ENCODE data around the gene PAPOLB. TPM values are rescaled to one million over a fixed set of nuclear protein-coding genes. Genes with fewer than 3 reads are reported as not detected.

The PAPOLB gene
- total and polyA plus RNA-seq, 2 of the 4 experiments (the other 2 are of a cell fraction), result under 0.01 TPM; not detected in 1

DNA sequence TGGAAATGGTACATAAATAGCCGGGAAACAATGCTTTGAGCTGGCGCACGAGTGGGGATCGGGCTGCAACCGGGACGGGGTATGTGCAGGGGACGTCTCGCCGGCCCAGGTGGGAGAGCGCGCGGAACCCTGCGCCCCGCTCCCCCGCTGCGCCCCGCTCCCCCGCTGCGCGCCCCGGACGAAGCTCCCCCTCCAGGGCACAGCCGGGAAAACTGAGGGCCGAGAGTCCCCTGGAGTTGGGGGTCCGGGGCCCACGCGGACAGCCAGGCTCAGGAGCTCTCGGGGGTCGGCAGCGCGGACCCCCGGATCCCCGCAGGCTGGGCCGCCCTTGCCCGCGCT is 21.2 kb upstream of the PAPOLB start:
- Histone ChIP-seq H3K9me1 (ENCODE audit: insufficient read depth, low read length) (no peaks in the 10 kb centered on the region), H2AK9ac (replicated peaks; ENCODE audit: low read depth, low read length, poor library complexity) (peak overlapping the region; percentile 89), H3K4me1 (ENCODE audit: control insufficient read depth, insufficient read depth, low read length) (peaks cover 2% of the 10 kb centered on the region; the same call in 1 of the 2 replicates), H2BK15ac (ENCODE audit: low read depth, low read length) (no peak overlapping the region), H3K4me3 (ENCODE audit: insufficient read depth, low read depth, low read length) (peak overlapping the region; percentile 53), H2BK120ac (ENCODE audit: low read depth, low read length) (no peak overlapping the region), H3K4me2 (ENCODE audit: low read depth, low read length) (peak overlapping the region; percentile 22; the same call in 1 of the 2 replicates), H3K36me3 (ENCODE audit: control insufficient read depth, insufficient read depth, low read length) (no peaks in the 10 kb centered on the region), H3K4ac (ENCODE audit: low read depth, low read length) (no peak overlapping the region), H2BK20ac (ENCODE audit: low read depth, low read length) (no peak overlapping the region), H3K27me3 (ENCODE audit: control insufficient read depth, insufficient read depth, low read length) (peaks cover 2% of the 10 kb centered on the region), H3K79me1 (ENCODE audit: low read depth in 1 of 2, low read length in 2 of 2) (no peaks in the 10 kb centered on the region), H3K27ac (ENCODE audit: insufficient read depth, low read length) (no peak overlapping the region), H3K9me3 (ENCODE audit: control insufficient read depth, insufficient read depth, low read length) (no peaks in the 10 kb centered on the region), H4K8ac (ENCODE audit: low read depth in 2 of 2, low read length in 2 of 2) (no peak overlapping the region), H4K20me1 (ENCODE audit: insufficient read depth, low read length) (no peaks in the 10 kb centered on the region), H3K9ac (ENCODE audit: low read depth, low read length) (no peak overlapping the region), H3K18ac (ENCODE audit: low read depth, low read length) (no peak overlapping the region), H4K91ac (ENCODE audit: insufficient read depth, low read depth, low read length) (no peak overlapping the region), H2AK5ac (ENCODE audit: low read depth, low read length) (no peak overlapping the region), H3K56ac (ENCODE audit: extremely low read depth, insufficient read depth, low read length) (no peak overlapping the region), H3K14ac (replicated peaks; ENCODE audit: low read depth, low read length) (no peak overlapping the region), H3K23ac (ENCODE audit: low read depth, low read length) (no peak overlapping the region), H2AFZ (replicated peaks; ENCODE audit: low read length, poor library complexity) (peak overlapping the region; percentile 91), H2BK5ac (ENCODE audit: low read depth, low read length, poor library complexity, severe bottlenecking) (no peak overlapping the region), H4K5ac (ENCODE audit: low read depth, low read length) (no peak overlapping the region)
- ChIA-PET POLR2A (ENCODE audit: unreplicated experiment) (no interaction called here), CTCF (no interaction called here)
- intact Hi-C loops (cut with micrococcal nuclease), result loop anchor here (1.0 to 2.0 kb wide), 2 partner anchors 52 to 85 kb away; no protein-coding TSS in a partner anchor
- in situ Hi-C loops (cut with MboI; ENCODE audit: low sequenced_read_pairs), result no loop called here
- no peak for DNase-seq
- 13% methylated on average over 6 of the region's 36 CpGs; no CpG with 5 or more reads in 1 of the 2 experiments for WGBS, 2 experiments (ENCODE audit: extremely low coverage in 2 of 2, insufficient read length in 1 of 2)
- dilution Hi-C loops (cut with HindIII; ENCODE audit: low sequenced_read_pairs, unreplicated experiment), result no loop called here
- peak; percentile 2; the same call in 1 of the 2 replicates for ATAC-seq (ENCODE audit: low read depth)
- TF ChIP-seq RCOR1 (IDR thresholded peaks at IDR 0.05; ENCODE audit: insufficient replicate concordance, low read length) (no peak), RFX5 (IDR thresholded peaks at IDR 0.05; ENCODE audit: low read depth, low read length) (no peak), CEBPB (IDR thresholded peaks at IDR 0.05; ENCODE audit: low read depth, low read length) (no peak), RAD21 (IDR thresholded peaks at IDR 0.05; ENCODE audit: low read length) (no peak), MAZ (IDR thresholded peaks at IDR 0.05; ENCODE audit: borderline replicate concordance, low read depth, low read length) (no peak), CHD1 (IDR thresholded peaks at IDR 0.05; ENCODE audit: low read depth, low read length) (no peak), NFE2L2 (IDR thresholded peaks at IDR 0.05; ENCODE audit: low read depth, low read length) (no peak), MAFK (IDR thresholded peaks at IDR 0.05; ENCODE audit: low read depth, low read length) (no peak), MXI1 (IDR thresholded peaks at IDR 0.05; ENCODE audit: borderline replicate concordance, low read depth, low read length) (no peak), SMC3 (IDR thresholded peaks at IDR 0.05; ENCODE audit: low read depth, low read length) (no peak), POLR2A (IDR thresholded peaks at IDR 0.05; ENCODE audit: low read depth, low read length) (no peak), FOS (IDR thresholded peaks at IDR 0.05; ENCODE audit: low read depth, low read length) (no peak), BHLHE40 (IDR thresholded peaks at IDR 0.05; ENCODE audit: low read depth, low read length) (no peak)
- TF ChIP-seq, protein P1, sequence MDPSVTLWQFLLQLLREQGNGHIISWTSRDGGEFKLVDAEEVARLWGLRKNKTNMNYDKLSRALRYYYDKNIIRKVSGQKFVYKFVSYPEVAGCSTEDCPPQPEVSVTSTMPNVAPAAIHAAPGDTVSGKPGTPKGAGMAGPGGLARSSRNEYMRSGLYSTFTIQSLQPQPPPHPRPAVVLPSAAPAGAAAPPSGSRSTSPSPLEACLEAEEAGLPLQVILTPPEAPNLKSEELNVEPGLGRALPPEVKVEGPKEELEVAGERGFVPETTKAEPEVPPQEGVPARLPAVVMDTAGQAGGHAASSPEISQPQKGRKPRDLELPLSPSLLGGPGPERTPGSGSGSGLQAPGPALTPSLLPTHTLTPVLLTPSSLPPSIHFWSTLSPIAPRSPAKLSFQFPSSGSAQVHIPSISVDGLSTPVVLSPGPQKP (IDR thresholded peaks at IDR 0.05; ENCODE audit: borderline replicate concordance, low read depth, low read length), result no peak
- TF ChIP-seq, protein P2, sequence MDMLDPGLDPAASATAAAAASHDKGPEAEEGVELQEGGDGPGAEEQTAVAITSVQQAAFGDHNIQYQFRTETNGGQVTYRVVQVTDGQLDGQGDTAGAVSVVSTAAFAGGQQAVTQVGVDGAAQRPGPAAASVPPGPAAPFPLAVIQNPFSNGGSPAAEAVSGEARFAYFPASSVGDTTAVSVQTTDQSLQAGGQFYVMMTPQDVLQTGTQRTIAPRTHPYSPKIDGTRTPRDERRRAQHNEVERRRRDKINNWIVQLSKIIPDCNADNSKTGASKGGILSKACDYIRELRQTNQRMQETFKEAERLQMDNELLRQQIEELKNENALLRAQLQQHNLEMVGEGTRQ (IDR thresholded peaks at IDR 0.05; ENCODE audit: low read depth, low read length), result no peak
- TF ChIP-seq, protein P3, sequence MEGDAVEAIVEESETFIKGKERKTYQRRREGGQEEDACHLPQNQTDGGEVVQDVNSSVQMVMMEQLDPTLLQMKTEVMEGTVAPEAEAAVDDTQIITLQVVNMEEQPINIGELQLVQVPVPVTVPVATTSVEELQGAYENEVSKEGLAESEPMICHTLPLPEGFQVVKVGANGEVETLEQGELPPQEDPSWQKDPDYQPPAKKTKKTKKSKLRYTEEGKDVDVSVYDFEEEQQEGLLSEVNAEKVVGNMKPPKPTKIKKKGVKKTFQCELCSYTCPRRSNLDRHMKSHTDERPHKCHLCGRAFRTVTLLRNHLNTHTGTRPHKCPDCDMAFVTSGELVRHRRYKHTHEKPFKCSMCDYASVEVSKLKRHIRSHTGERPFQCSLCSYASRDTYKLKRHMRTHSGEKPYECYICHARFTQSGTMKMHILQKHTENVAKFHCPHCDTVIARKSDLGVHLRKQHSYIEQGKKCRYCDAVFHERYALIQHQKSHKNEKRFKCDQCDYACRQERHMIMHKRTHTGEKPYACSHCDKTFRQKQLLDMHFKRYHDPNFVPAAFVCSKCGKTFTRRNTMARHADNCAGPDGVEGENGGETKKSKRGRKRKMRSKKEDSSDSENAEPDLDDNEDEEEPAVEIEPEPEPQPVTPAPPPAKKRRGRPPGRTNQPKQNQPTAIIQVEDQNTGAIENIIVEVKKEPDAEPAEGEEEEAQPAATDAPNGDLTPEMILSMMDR (conservative IDR thresholded peaks at IDR 0.05; ENCODE audit: low read depth, low read length), result no peak
- BruUV-seq (replicated peaks), result no TSS peak
